Erythroblast (primary cell): ENCODE results near the gene ZNF503.

Source experiments
- DNase-seq, 2 experiments: peaks; one replicate each; lab custom pipeline; 2025; lab: John Stamatoyannopoulos, UW
- GATA1 ChIP-seq: IDR thresholded peaks from 2 replicates; pipeline ENCODE4 v1.6.1; 2011; ENCODE audit warnings: low read depth, mild to moderate bottlenecking, control low read depth, low read length, moderate library complexity
- POLR2A ChIP-seq: IDR thresholded peaks from 2 replicates; pipeline ENCODE4 v1.6.1; 2011; ENCODE audit warnings: mild to moderate bottlenecking, low read length

Gene ZNF503

GRCh38 chr10:75437693-75438092 lies 36.1 kb upstream of the ZNF503 start:
- no peak for DNase-seq
- TF ChIP-seq GATA1 (no peak), POLR2A (no peak)

DNA sequence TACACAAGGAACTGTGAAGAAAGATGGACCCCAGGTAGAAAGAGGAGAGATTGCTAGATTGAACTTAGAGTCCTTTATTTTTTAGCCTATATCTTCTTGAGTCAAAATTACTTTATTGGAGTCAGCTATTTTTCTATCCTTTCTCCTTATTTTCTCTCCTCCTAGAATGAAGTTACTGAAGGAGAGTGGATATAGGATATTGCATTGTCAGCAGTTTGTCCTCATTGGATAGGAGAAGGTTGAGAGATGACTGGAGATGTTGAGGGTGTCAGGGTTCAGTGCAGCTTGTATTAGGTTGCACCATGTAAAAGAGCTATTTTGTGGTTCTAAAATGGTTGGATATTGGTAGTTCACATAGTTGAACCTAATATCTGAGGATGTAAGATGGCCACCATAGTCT lies 35.3 kb upstream of the ZNF503 start:
- no peak for DNase-seq
- no peak for TF ChIP-seq GATA1
- no peak for TF ChIP-seq POLR2A

GRCh38 chr10:75435291-75435690 lies 33.7 kb upstream of the ZNF503 start:
- DNase-seq, result peak in 1 of 2 experiments; percentile 5

GRCh38 chr10:75434291-75434690 lies 32.7 kb upstream of the ZNF503 start:
- DNase-seq, result no peak
- TF ChIP-seq POLR2A, result no peak

More at GRCh38 chr10:75435291-75435690, 33.7 kb upstream of the ZNF503 start:
- TF ChIP-seq GATA1, result no peak
- TF ChIP-seq POLR2A, result no peak

DNA sequence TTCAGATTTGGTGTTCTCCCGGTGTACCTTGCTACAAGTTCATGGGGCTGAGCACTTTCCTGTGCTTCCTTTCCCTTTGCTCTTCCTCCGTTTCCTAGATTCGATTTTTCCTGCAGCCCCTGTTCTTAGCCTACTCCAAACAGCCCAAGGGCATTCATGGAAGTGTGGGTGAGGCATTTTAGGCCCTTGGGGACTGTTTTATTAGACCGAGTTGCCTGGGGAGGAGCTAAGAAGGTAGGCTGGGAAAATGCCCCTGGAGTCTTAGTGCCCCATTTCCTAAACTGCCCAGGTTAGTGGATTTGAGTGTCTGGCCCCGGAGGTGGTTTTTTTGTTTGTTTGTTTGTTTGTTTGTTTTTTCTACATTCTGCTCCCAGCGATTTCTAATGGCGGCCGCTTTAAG lies 31.7 kb upstream of the ZNF503 start:
- TF ChIP-seq GATA1, result no peak
- TF ChIP-seq POLR2A, result no peak
- no peak for DNase-seq

GRCh38 chr10:75432763-75433162 lies 31.2 kb upstream of the ZNF503 start:
- TF ChIP-seq GATA1, result no peak
- TF ChIP-seq POLR2A, result no peak
- DNase-seq, result no peak

DNA sequence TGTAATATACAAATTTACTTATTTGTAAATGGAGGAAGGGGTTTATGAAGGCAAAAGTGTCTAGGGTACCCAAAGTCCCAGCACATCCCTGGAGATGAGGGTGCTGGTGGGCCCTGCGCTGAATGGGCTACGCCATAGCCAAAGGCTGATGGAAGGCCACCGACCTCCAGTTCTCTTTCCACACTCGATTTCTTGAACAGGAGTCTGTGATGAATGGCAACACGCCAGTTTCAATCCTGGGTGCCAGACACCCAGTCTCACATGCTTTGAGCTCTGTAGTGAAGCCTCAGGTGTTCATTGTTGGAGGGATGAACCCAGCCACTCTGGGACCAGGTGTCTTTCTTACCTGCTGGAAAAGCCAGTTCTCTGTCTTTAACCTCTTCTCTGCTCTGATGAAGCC lies 30.6 kb upstream of the ZNF503 start:
- no peak for DNase-seq
- TF ChIP-seq GATA1, result no peak
- TF ChIP-seq POLR2A, result no peak

- DNase-seq, result peak; percentile 33 to 43
- TF ChIP-seq GATA1 (no peak), POLR2A (no peak)
These were observed 29.9 kb upstream of the ZNF503 start, which contains the start of gene LRMDA for GRCh38 chr10:75431180-75432111. Gene LRMDA, plus strand, starts transcription at chr10:75431624.

DNA sequence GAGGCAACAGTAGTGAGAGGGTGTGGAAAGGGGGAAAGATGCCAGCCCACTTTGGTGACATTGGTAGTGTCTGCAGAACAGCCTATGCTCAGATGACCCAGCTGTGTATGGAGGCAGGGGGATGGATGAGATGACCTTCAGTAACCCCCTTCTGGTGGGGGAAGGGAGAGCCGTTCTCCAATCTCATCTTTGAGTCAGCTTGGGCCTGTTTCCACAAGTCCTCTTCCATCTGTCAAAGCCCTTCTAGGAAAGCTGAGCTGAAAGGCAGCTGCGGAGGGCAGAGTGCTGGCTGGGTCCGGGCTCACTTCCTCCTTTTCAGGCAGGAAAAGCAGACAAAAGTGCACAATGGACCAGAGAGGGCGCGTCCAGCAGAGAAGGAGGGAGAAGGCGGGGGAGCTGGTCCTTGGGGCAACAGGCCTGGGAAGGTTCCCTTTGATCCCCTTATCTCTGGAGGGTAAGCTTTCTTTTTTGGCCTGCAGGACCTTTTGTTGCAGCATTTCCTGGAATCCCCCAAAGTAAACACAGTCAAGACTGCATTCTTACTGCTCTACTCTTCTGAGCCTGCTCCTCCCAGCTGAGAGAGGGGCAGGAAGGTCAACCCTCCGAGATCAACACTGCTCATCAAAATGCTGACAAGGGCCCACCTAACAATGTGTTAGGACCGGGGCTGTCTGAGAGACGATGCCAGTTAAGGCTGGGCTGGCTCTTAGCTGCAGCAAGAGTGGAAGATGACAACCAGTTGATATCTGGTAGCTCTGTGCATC lies 28.6 kb upstream of the ZNF503 start:
- no peak for TF ChIP-seq POLR2A
- no peak for TF ChIP-seq GATA1
- peak; percentile 16 to 43 for DNase-seq

GRCh38 chr10:75429159-75429827 lies 27.7 kb upstream of the ZNF503 start:
- DNase-seq, result peak in 1 of 2 experiments; percentile 4
- TF ChIP-seq GATA1, result no peak
- TF ChIP-seq POLR2A, result no peak

DNA sequence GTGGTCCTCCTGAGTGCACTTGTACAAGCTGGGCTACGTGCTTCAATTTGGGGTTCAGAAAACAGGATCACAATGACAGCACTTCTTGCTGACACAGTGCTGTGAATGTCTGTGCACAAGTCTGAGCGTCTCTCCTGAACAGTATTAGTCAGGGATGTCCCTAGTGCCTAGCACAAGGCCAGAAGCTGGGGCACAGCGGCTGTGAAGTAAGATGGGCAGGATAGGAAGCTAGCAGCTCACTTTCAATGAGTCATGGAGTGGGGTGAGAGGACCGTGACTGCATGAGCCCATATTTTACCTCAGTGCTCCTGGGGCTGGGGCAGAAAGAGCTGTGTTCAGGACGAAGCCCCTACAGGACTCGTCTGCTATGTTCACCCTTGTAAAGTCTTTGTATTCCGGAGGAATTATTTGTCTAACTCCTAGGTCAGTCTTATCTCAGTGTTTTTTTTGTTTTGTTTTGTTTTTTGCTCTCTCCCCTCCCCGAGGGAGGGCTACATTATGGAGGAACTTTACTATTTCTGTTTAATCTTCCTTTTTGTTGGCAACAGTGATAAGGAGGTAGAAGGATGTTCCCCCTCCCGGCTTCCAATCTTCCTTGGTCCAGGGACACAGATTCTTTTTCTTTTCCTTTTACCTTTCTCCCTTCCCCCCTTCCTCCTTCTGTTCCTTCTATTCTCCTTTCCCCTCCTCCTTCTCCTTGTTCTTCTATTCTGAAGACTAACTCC lies 27.0 kb upstream of the ZNF503 start:
- TF ChIP-seq GATA1 (no peak), POLR2A (no peak)
- peak in 1 of 2 experiments; percentile 3 for DNase-seq

DNA sequence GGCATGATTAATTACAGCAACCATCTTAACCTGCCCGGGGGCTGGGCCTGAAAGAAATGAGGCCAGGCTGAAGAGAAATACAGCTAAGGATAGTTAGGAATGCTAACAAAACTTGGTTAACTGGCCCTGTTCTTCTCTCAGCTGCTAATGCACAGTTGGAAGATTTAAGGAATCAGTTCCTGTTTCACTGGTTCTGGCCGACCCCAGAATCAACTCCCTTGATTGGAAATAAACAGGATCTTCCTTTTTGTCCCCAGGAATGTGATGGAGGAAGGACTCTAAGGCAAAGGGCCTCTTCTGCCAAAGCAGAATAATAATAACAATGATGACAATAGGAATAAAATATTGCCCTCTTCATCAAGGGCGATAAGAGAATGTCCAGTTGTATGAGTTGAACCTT lies 26.4 kb upstream of the ZNF503 start:
- TF ChIP-seq POLR2A (no peak), GATA1 (no peak)
- DNase-seq, result no peak

- TF ChIP-seq GATA1, result no peak
- no peak for TF ChIP-seq POLR2A
- DNase-seq, result no peak
These were observed 25.3 kb upstream of the ZNF503 start for GRCh38 chr10:75426880-75427279.
